Liver (tissue), 9 donors: Measurements from ENCODE around the gene PTPRN2. TPM values are rescaled to one million over a fixed set of nuclear protein-coding genes. Genes with fewer than 3 reads are reported as not detected.

Experiments used
- DNase-seq: peaks from one replicate; pipeline ENCODE4 v3.0.0-alpha.2; 2017; ENCODE audit warnings: low spot score
- H3K27ac ChIP-seq, 2 donors: one replicate each; pipeline ENCODE4 v1.7.0; 2013; ENCODE audit warnings: inconsistent platforms in 2 of 2, low read length in 2 of 2, control low read depth in 1 of 2, low read depth in 1 of 2, mild to moderate bottlenecking in 1 of 2
- H3K27me3 ChIP-seq, 4 donors: one replicate each; pipeline versions ENCODE4 v1.6.1 to v1.7.0; 2013; ENCODE audit warnings: low read length in 3 of 4, inconsistent platforms in 1 of 4, mild to moderate bottlenecking in 1 of 4, moderate library complexity in 1 of 4; ENCODE audit not compliant: control insufficient read depth in 4 of 4, insufficient read depth in 4 of 4
- H3K36me3 ChIP-seq, 4 donors: one replicate each; pipeline versions ENCODE4 v1.6.1 to v1.7.0; 2013; ENCODE audit warnings: low read length in 3 of 4, mild to moderate bottlenecking in 3 of 4, low read depth in 1 of 4, moderate library complexity in 1 of 4; ENCODE audit not compliant: control insufficient read depth in 4 of 4, insufficient read depth in 3 of 4
- H3K4me1 ChIP-seq, 4 donors: one replicate each; pipeline versions ENCODE4 v1.6.1 to v1.7.0; 2013; ENCODE audit warnings: low read length in 3 of 4, mild to moderate bottlenecking in 3 of 4, moderate library complexity in 1 of 4; ENCODE audit not compliant: control insufficient read depth in 4 of 4, insufficient read depth in 4 of 4
- H3K4me3 ChIP-seq, 3 donors: one replicate each; pipeline versions ENCODE4 v1.6.1 to v1.7.0; 2013; ENCODE audit warnings: low read length in 3 of 3, control low read depth in 1 of 3, low read depth in 1 of 3, mild to moderate bottlenecking in 1 of 3
- H3K9ac ChIP-seq, 2 donors: one replicate each; pipeline ENCODE4 v1.7.0; 2013; ENCODE audit warnings: low read length in 2 of 2, mild to moderate bottlenecking in 2 of 2, moderate library complexity in 2 of 2, control low read depth in 1 of 2, low read depth in 1 of 2
- H3K9me3 ChIP-seq, 4 donors: one replicate each; pipeline versions ENCODE4 v1.6.1 to v1.7.0; 2013; ENCODE audit warnings: low read length in 3 of 4; ENCODE audit not compliant: control insufficient read depth in 4 of 4
- ATF3 ChIP-seq: IDR thresholded peaks from 2 replicates; pipeline ENCODE4 v1.6.1; 2016; ENCODE audit warnings: antibody characterized with exemption
- EGR1 ChIP-seq, 2 donors: IDR thresholded peaks; 2 replicates each; pipeline ENCODE4 v1.6.1; 2016 to 2018; ENCODE audit warnings: antibody characterized with exemption in 2 of 2, low read depth in 2 of 2
- FOXA1 ChIP-seq: IDR thresholded peaks from 2 replicates; pipeline ENCODE4 v1.6.1; 2016; ENCODE audit warnings: antibody characterized with exemption
- FOXA2 ChIP-seq: IDR thresholded peaks from 2 replicates; pipeline ENCODE4 v1.6.1; 2016; ENCODE audit warnings: antibody characterized with exemption
- GABPA ChIP-seq, 2 donors: IDR thresholded peaks in 1 of 2; conservative IDR thresholded peaks in 1 of 2; 2 replicates each; pipeline ENCODE4 v1.6.1; 2016; ENCODE audit warnings: antibody characterized with exemption in 2 of 2, mild to moderate bottlenecking in 1 of 2, moderate library complexity in 1 of 2
- HNF4A ChIP-seq, 2 donors: conservative IDR thresholded peaks; 2 replicates each; pipeline ENCODE4 v1.6.1; 2016; ENCODE audit warnings: antibody characterized with exemption in 2 of 2, mild to moderate bottlenecking in 2 of 2
- HNF4G ChIP-seq: IDR thresholded peaks from 2 replicates; pipeline ENCODE4 v1.6.1; 2016; ENCODE audit warnings: antibody characterized with exemption
- JUND ChIP-seq, 2 donors: IDR thresholded peaks; 2 replicates each; pipeline ENCODE4 v1.6.1; 2016; ENCODE audit warnings: antibody characterized with exemption in 2 of 2
- MAX ChIP-seq: IDR thresholded peaks from 2 replicates; pipeline ENCODE4 v1.6.1; 2016; ENCODE audit warnings: antibody characterized with exemption
- NR2F2 ChIP-seq: IDR thresholded peaks from 2 replicates; pipeline ENCODE4 v1.6.1; 2016; ENCODE audit warnings: antibody characterized with exemption
- RAD21 ChIP-seq, 2 donors: IDR thresholded peaks; 2 replicates each; pipeline ENCODE4 v1.6.1; 2016; ENCODE audit warnings: antibody characterized with exemption in 2 of 2, mild to moderate bottlenecking in 2 of 2
- RXRA ChIP-seq, 2 donors: IDR thresholded peaks; 2 replicates each; pipeline ENCODE4 v1.6.1; 2017 to 2018; ENCODE audit warnings: antibody characterized with exemption in 2 of 2, mild to moderate bottlenecking in 1 of 2
- SP1 ChIP-seq: IDR thresholded peaks from 2 replicates; pipeline ENCODE4 v1.6.1; 2018; ENCODE audit warnings: antibody characterized with exemption, mild to moderate bottlenecking
- TAF1 ChIP-seq: conservative IDR thresholded peaks from 2 replicates; pipeline ENCODE4 v1.6.1; 2016; ENCODE audit warnings: antibody characterized with exemption, mild to moderate bottlenecking
- YY1 ChIP-seq: IDR thresholded peaks from 2 replicates; pipeline ENCODE4 v1.6.1; 2016; ENCODE audit warnings: antibody characterized with exemption, mild to moderate bottlenecking
- ZBTB33 ChIP-seq: IDR thresholded peaks from 2 replicates; pipeline ENCODE4 v1.6.1; 2016; ENCODE audit warnings: antibody characterized with exemption
- WGBS: extraction: QIAGEN DNeasy Blood & Tissue Kit; methylation state at CpG from one replicate; pipeline ENCODE4 v1.1.7; 2013; 5-methylcytosine and 5-hydroxymethylcytosine counted together
- polyA plus RNA-seq, 2 donors: library from polyadenylated mRNA; stranded (reverse) in 1 of 2; unstranded in 1 of 2; fragments of 200-250 nt in 1 of 2; fragments of >200 nt in 1 of 2; fragmentation: Nextera tagmentation in 1 of 2; extraction: Ambion mirVana in 1 of 2; gene quantifications; one replicate each; pipeline versions ENCODE4 v1.2.1 to v1.2.3, GENCODE V29; 2013 to 2015
- total RNA-seq, 2 donors: library from RNA; depleted of rRNA; stranded (reverse); fragments of >200 nt; gene quantifications; one replicate each; pipeline ENCODE4 v1.2.3, GENCODE V29; 2014
- TF ChIP-seq, protein P1 (sequence below): IDR thresholded peaks from 2 replicates; pipeline ENCODE4 v1.6.1; 2016; ENCODE audit warnings: antibody characterized with exemption, mild to moderate bottlenecking
- TF ChIP-seq, protein P2 (sequence below): fragments of 150-350 bp; IDR thresholded peaks from 2 replicates; pipeline ENCODE4 v1.5.1; 2017; ENCODE audit warnings: improper control_type of control experiment, low read depth, low read length; ENCODE audit not compliant: missing input control
- donor health status: healthy.
- donor health status: healthy.
- donor health status: healthy.
- donor health status: healthy.
- donor health status: healthy.

Gene PTPRN2
- total and polyA plus RNA-seq, 4 donors = 0.75 to 1.9 (median 1.1) TPM

GRCh38 chr7:157526005-157526912 is 1061.4 kb downstream of the PTPRN2 start:
- H3K4me3 ChIP-seq = no peak overlapping the region
- H3K27ac ChIP-seq = no peak overlapping the region
- no peak for DNase-seq
- TF ChIP-seq TAF1 (no peak), FOXA1 (no peak), MAX (no peak), YY1 (no peak), SP1 (no peak), HNF4G (no peak), FOXA2 (no peak), ATF3 (no peak), JUND (IDR thresholded peaks at IDR 0.05) (no peak), NR2F2 (no peak), GABPA (IDR thresholded peaks at IDR 0.05 in 1 of 2, conservative IDR thresholded peaks at IDR 0.05 in 1 of 2) (no peak), RXRA (IDR thresholded peaks at IDR 0.05) (no peak), HNF4A (conservative IDR thresholded peaks at IDR 0.05) (no peak), ZBTB33 (no peak), EGR1 (IDR thresholded peaks at IDR 0.05; ENCODE audit: low read depth in 2 of 2) (no peak), RAD21 (IDR thresholded peaks at IDR 0.05) (no peak)
- TF ChIP-seq, protein P1, sequence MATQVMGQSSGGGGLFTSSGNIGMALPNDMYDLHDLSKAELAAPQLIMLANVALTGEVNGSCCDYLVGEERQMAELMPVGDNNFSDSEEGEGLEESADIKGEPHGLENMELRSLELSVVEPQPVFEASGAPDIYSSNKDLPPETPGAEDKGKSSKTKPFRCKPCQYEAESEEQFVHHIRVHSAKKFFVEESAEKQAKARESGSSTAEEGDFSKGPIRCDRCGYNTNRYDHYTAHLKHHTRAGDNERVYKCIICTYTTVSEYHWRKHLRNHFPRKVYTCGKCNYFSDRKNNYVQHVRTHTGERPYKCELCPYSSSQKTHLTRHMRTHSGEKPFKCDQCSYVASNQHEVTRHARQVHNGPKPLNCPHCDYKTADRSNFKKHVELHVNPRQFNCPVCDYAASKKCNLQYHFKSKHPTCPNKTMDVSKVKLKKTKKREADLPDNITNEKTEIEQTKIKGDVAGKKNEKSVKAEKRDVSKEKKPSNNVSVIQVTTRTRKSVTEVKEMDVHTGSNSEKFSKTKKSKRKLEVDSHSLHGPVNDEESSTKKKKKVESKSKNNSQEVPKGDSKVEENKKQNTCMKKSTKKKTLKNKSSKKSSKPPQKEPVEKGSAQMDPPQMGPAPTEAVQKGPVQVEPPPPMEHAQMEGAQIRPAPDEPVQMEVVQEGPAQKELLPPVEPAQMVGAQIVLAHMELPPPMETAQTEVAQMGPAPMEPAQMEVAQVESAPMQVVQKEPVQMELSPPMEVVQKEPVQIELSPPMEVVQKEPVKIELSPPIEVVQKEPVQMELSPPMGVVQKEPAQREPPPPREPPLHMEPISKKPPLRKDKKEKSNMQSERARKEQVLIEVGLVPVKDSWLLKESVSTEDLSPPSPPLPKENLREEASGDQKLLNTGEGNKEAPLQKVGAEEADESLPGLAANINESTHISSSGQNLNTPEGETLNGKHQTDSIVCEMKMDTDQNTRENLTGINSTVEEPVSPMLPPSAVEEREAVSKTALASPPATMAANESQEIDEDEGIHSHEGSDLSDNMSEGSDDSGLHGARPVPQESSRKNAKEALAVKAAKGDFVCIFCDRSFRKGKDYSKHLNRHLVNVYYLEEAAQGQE = no peak
- TF ChIP-seq, protein P2, sequence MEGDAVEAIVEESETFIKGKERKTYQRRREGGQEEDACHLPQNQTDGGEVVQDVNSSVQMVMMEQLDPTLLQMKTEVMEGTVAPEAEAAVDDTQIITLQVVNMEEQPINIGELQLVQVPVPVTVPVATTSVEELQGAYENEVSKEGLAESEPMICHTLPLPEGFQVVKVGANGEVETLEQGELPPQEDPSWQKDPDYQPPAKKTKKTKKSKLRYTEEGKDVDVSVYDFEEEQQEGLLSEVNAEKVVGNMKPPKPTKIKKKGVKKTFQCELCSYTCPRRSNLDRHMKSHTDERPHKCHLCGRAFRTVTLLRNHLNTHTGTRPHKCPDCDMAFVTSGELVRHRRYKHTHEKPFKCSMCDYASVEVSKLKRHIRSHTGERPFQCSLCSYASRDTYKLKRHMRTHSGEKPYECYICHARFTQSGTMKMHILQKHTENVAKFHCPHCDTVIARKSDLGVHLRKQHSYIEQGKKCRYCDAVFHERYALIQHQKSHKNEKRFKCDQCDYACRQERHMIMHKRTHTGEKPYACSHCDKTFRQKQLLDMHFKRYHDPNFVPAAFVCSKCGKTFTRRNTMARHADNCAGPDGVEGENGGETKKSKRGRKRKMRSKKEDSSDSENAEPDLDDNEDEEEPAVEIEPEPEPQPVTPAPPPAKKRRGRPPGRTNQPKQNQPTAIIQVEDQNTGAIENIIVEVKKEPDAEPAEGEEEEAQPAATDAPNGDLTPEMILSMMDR = no peak
- no peaks in the 10 kb centered on the region for H3K4me1 ChIP-seq
- H3K27me3 ChIP-seq = no peaks in the 10 kb centered on the region
- 81% methylated on average over 32 of the region's 32 CpGs for WGBS
- H3K36me3 ChIP-seq = no peaks in the 10 kb centered on the region
- no peak overlapping the region for H3K9ac ChIP-seq
- no peaks in the 10 kb centered on the region for H3K9me3 ChIP-seq
